Measurements from ENCODE around the gene ELOVL4.

- TF ChIP-seq POLR2A (IDR thresholded peaks at IDR 0.05): no peak
- TF ChIP-seq CTCF (IDR thresholded peaks at IDR 0.05): no peak
- no peak for TF ChIP-seq EP300 (IDR thresholded peaks at IDR 0.05)
Observed at GRCh38 chr6:79909517-79909916, 37.8 kb downstream of the ELOVL4 start.
